ENCODE results near the gene ARHGAP19.

The ARHGAP19 gene

DNA sequence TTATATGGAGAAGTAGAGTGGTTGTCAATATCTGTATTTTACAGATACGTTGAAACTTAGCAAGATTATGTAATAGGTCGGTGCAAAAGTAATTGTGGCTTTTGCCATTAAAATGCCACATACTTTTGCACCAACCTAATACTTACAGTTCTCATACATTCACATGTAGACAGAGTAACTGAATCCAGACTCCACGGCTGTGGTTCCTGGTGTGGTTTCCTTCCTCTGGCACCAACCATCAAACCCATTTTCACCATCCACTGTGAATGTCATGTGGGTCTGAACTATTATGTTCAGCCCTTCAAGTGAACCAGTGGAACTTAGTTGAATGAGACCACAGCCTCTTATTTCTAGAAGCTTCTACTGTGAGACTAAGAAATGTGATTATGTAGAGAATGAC lies 75.1 kb downstream of the ARHGAP19 start:
- FAIRE-seq (no peak), DNase-seq (ENCODE audit: insufficient read length, low spot score) (no peak)
- TF ChIP-seq CTCF (IDR thresholded peaks at IDR 0.05; ENCODE audit: insufficient read depth, missing control alignments) = no peak

- DNase-seq (ENCODE audit: insufficient read length, low spot score) = no peak
- no peak for FAIRE-seq
- TF ChIP-seq CTCF (IDR thresholded peaks at IDR 0.05; ENCODE audit: insufficient read depth, missing control alignments) = no peak
These were observed 76.7 kb downstream of the ARHGAP19 start for GRCh38 chr10:97215619-97216260.

DNA sequence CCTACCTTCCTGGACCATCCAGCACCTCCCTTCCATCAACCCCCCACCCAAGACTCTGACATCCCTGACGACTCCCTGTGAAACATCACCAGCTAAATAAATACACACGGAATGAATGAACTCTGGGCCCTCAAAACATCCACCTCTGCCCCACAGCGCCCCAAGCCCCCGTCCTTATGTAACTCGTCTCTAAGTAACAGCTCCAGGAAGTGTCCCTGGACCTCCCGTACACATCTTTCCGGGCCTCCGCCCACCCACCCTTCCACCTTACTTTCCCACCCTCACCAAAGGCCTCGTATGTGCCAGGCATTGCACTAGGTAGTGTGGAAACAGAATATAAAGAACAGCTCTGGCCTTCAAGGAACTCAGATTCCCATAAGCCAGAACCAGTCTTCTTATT lies 79.0 kb downstream of the ARHGAP19 start:
- FAIRE-seq (no peak), DNase-seq (ENCODE audit: insufficient read length, low spot score) (no peak)
- no peak for TF ChIP-seq CTCF (IDR thresholded peaks at IDR 0.05; ENCODE audit: insufficient read depth, missing control alignments)

GRCh38 chr10:97211229-97211628 lies 81.2 kb downstream of the ARHGAP19 start:
- DNase-seq (ENCODE audit: insufficient read length, low spot score) = no peak
- TF ChIP-seq CTCF (IDR thresholded peaks at IDR 0.05; ENCODE audit: insufficient read depth, missing control alignments) = no peak
- no peak for FAIRE-seq

DNA sequence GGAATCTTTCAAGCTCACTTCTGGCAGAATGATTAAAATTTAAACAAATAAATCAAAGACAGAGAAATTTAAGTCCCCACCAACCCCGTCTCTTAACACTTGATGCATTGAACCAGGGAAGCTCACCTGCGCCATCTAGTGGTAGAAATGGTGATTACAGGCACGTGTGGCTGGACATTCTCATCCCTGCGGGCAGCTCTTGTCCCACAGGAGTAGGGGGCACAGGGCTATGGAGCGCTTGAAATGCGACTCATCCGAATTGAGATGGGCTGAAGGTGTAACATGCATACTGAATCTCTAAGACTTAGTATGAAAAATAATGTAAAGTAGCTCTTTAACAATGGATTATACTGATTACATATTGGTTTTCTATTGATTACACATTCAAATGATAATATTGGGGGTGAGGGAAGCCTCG lies 81.9 kb downstream of the ARHGAP19 start:
- no peak for DNase-seq (ENCODE audit: insufficient read length, low spot score)
- TF ChIP-seq CTCF (IDR thresholded peaks at IDR 0.05; ENCODE audit: insufficient read depth, missing control alignments) = peak; percentile 92
- FAIRE-seq = peak; percentile 82

DNA sequence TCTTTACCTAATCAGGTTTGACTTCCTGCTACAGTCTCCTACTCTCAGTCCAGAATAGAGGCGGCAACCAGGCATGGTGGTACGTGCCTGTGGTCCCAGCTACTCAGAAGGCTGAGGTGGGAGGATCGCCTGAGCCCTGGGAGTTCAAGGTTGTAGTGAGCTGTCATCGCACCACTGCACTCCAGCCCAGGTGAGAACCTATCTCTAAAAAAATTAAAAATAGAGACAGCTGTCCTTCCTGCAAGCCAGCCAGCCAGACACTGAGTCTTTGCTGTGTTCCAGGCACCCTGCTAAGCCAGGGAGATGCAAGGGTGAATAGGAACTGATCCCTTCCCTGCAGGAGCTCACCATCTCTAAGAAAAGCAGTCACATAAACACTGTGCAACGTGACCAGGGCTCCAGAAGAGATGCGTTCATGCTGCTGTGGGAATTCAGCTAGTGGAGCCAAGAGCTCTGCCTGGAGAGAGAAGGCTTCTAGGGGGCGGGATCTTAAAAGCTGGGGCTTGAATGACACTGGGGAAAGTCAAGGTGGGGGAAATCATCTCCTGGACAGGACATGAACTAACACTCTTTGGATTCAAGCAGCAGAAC lies 84.6 kb downstream of the ARHGAP19 start:
- FAIRE-seq = no peak
- no peak for DNase-seq (ENCODE audit: insufficient read length, low spot score)
- no peak for TF ChIP-seq CTCF (IDR thresholded peaks at IDR 0.05; ENCODE audit: insufficient read depth, missing control alignments)

DNA sequence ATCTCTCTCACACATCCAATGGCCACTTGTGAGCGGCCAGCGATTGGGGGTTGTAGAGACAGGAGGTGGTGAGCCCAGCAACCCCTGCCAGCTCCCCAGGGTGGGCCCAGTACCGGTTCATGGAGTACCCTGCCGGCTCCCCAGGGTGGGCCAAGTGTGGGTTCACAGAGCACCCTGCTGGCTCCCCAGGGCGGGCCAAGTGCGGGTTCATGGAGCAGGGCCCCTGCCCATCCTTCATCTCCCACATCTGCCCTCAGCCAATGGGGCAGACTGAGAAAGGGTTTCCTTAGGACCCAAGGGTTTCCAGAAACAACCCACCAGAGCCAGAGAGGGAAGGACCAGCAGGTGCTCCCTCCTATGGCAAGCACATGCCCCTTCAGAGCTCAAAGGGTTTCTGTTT lies 85.3 kb downstream of the ARHGAP19 start:
- DNase-seq (ENCODE audit: insufficient read length, low spot score) = no peak
- no peak for TF ChIP-seq CTCF (IDR thresholded peaks at IDR 0.05; ENCODE audit: insufficient read depth, missing control alignments)
- FAIRE-seq = no peak
